ENCODE data around the gene HNRNPUL2. TPM values are rescaled to one million over a fixed set of nuclear protein-coding genes. Genes with fewer than 3 reads are reported as not detected.

The HNRNPUL2 gene
- polyA plus RNA-seq, 1 experiment = 28.2 TPM

GRCh38 chr11:62673196-62673525 lies 54.1 kb downstream of the HNRNPUL2 start:
- no peaks in the 10 kb centered on the region; the same call in 1 of the 2 replicates for H3K9me3 ChIP-seq (ENCODE audit: control insufficient read depth, insufficient read depth, low read length)
- TF ChIP-seq CTCF (IDR thresholded peaks at IDR 0.05; ENCODE audit: low read depth, low read length) = no peak
- DNase-seq (ENCODE audit: low read depth, low spot score) = no peak
- no peak overlapping the region for H3K4me3 ChIP-seq (ENCODE audit: low read depth, low read length)
- CTCF ChIA-PET = interaction anchor here (1.8 kb wide), 1 partner anchor 21 kb away, joined by 5 read pairs; no protein-coding TSS in a partner anchor
- POLR2A ChIA-PET = interaction anchor here (1.3 to 5.6 kb wide), 3 partner anchors 8 to 20 kb away, joined by 3 to 50 read pairs (median 13); partner anchors contain the start of genes C11orf98, CSKMT, INTS5 and LRRN4CL
- no peaks in the 10 kb centered on the region for H3K27me3 ChIP-seq (ENCODE audit: control insufficient read depth, insufficient read depth, low read length)
- H3K27ac ChIP-seq (ENCODE audit: low read depth, low read length) = no peak overlapping the region

- peak; percentile 65 for DNase-seq (ENCODE audit: low read depth, low spot score)
- peak within 1 kb of the TSS; percentile 84 for H3K4me3 ChIP-seq (ENCODE audit: low read depth, low read length)
- no peaks in the 10 kb centered on the region for H3K27me3 ChIP-seq (ENCODE audit: control insufficient read depth, insufficient read depth, low read length)
- peak within 1 kb of the TSS; percentile 81 for H3K27ac ChIP-seq (ENCODE audit: low read depth, low read length)
- no peak for TF ChIP-seq CTCF (IDR thresholded peaks at IDR 0.05; ENCODE audit: low read depth, low read length)
- CTCF ChIA-PET = interaction anchor here (1.1 to 2.1 kb wide), 2 partner anchors 9 to 18 kb away, joined by 4 to 13 read pairs; partner anchors contain the start of gene LRRN4CL
- H3K9me3 ChIP-seq (ENCODE audit: control insufficient read depth, insufficient read depth, low read length) = no peaks in the 10 kb centered on the region; the same call in 1 of the 2 replicates
- POLR2A ChIA-PET = interaction anchor here (0.6 to 5.6 kb wide), 19 partner anchors 7 to 790 kb away, joined by 3 to 50 read pairs (median 6); partner anchors contain the start of genes B3GAT3, C11orf98, CSKMT and EEF1G
Measured at GRCh38 chr11:62671608-62672389, 55.5 kb downstream of the HNRNPUL2 start, which contains the start of the genes LBHD1 and UQCC3. LBHD1 (minus strand) TSS chr11:62672267; CDS start chr11:62670031, 2,236 bp downstream. UQCC3 (plus strand) TSS chr11:62671673; CDS start chr11:62671746, 73 bp downstream.

GRCh38 chr11:62671236-62671607 lies 56.0 kb downstream of the HNRNPUL2 start:
- H3K27me3 ChIP-seq (ENCODE audit: control insufficient read depth, insufficient read depth, low read length) = no peaks in the 10 kb centered on the region
- peak overlapping the region; percentile 84 for H3K4me3 ChIP-seq (ENCODE audit: low read depth, low read length)
- DNase-seq (ENCODE audit: low read depth, low spot score) = no peak
- ChIA-PET CTCF (interaction anchor here (1.5 to 2.1 kb wide), 2 partner anchors 9 to 277 kb away, joined by 3 to 13 read pairs; no protein-coding TSS in a partner anchor), POLR2A (interaction anchor here (0.6 to 2.2 kb wide), 17 partner anchors 10 to 170 kb away, joined by 3 to 17 read pairs (median 5); partner anchors contain the start of genes B3GAT3, EEF1G, HNRNPUL2 and INTS5)
- H3K27ac ChIP-seq (ENCODE audit: low read depth, low read length) = peak overlapping the region; percentile 81
- no peaks in the 10 kb centered on the region; the same call in 1 of the 2 replicates for H3K9me3 ChIP-seq (ENCODE audit: control insufficient read depth, insufficient read depth, low read length)
- TF ChIP-seq CTCF (IDR thresholded peaks at IDR 0.05; ENCODE audit: low read depth, low read length) = no peak

GRCh38 chr11:62669420-62670161 lies 57.7 kb downstream of the HNRNPUL2 start:
- Histone ChIP-seq H3K27ac (ENCODE audit: low read depth, low read length) (peak overlapping the region; percentile 39), H3K4me3 (ENCODE audit: low read depth, low read length) (no peak overlapping the region), H3K9me3 (ENCODE audit: control insufficient read depth, insufficient read depth, low read length) (peaks cover 3% of the 10 kb centered on the region; the same call in 1 of the 2 replicates), H3K27me3 (ENCODE audit: control insufficient read depth, insufficient read depth, low read length) (no peaks in the 10 kb centered on the region)
- POLR2A ChIA-PET = interaction anchor here (0.7 to 1.8 kb wide), 5 partner anchors 10 to 1040 kb away, joined by 4 to 7 read pairs (median 5); partner anchors contain the start of genes EEF1G, GANAB, UBXN1 and ZBTB3
- no peak for DNase-seq (ENCODE audit: low read depth, low spot score)
- no peak for TF ChIP-seq CTCF (IDR thresholded peaks at IDR 0.05; ENCODE audit: low read depth, low read length)
- CTCF ChIA-PET = interaction anchor here (0.6 to 1.5 kb wide), 3 partner anchors 12 to 275 kb away, joined by 3 to 5 read pairs (median 3); no protein-coding TSS in a partner anchor

All from AG04450 (cell line).